GM12878 (cell line): ENCODE measurements around the gene THOC3. TPM values are rescaled to one million over a fixed set of nuclear protein-coding genes. Genes with fewer than 3 reads are reported as not detected.
A peak's percentile ranks its signal among the peaks of the same experiment; 100 is the strongest.
"Not testable (repeated sequence)": the region's sequence is repeated elsewhere in the genome, so short reads cannot be mapped to it uniquely, and the experiment has no call there.

Experiments
- ATAC-seq: fragments of 200-7000 bp; cut with Tn5 transposase; 3 replicates; pipeline ENCODE4 v1.9.1; 2020; ENCODE audit warnings: mild to moderate bottlenecking, moderate library complexity
- BruUV-seq: library from RNA; stranded (reverse); fragments of 400-500 nt; replicated peaks from 2 replicates; lab custom pipeline; 2021; lab: Mats Ljungman, UMichigan
- CTCF ChIA-PET: fragments of 300-600 bp; sonication (Branson Sonifier 250); formaldehyde crosslinking; extraction: SDS; loops from one replicate; lab custom pipeline; 2021; ENCODE audit warnings: inconsistent platforms; lab: Yijun Ruan, JAX
- POLR2A ChIA-PET: fragments of 350-600 bp; formaldehyde crosslinking; extraction: SDS; loops from one replicate; lab custom pipeline; 2021; ENCODE audit warnings: inconsistent platforms; lab: Charles Lee
- RAD21 ChIA-PET: fragments of 300-600 bp; sonication (Branson Sonifier 250); formaldehyde crosslinking; loops from one replicate; lab custom pipeline; 2023; ENCODE audit warnings: antibody characterized with exemption; ENCODE audit not compliant: unreplicated experiment; lab: Charles Lee
- SMC1A ChIA-PET: fragments of 300-600 bp; sonication (Branson Sonifier 250); formaldehyde crosslinking; loops from one replicate; lab custom pipeline; 2023; ENCODE audit not compliant: unreplicated experiment, uncharacterized antibody; lab: Charles Lee
- DNase-seq: peaks from one replicate; pipeline ENCODE4 v3.0.0-alpha.2; 2011; ENCODE audit warnings: low read depth, low spot score
- FAIRE-seq: peaks from 3 replicates; lab custom pipeline; 2011; peaks lifted over from hg19 to GRCh38; lab: Jason Lieb, UNC
- H2AFZ ChIP-seq: 2 replicates; pipeline ENCODE4 v1.6.0; 2011; ENCODE audit warnings: low read depth, low read length, control low read depth; ENCODE audit not compliant: control insufficient read depth
- H3K27ac ChIP-seq: 2 replicates; pipeline ENCODE4 v1.5.1; 2011; ENCODE audit warnings: control low read depth; ENCODE audit not compliant: control insufficient read depth, insufficient read depth
- H3K27me3 ChIP-seq, 2 experiments: replicated peaks in 1 of 2; 2 replicates each; pipeline versions ENCODE4 v1.6.0 to v1.6.1; 2011; ENCODE audit warnings: low read length in 1 of 2; ENCODE audit not compliant: control insufficient read depth in 2 of 2, insufficient read depth in 2 of 2
- H3K36me3 ChIP-seq, 2 experiments: 2 replicates each; pipeline ENCODE4 v1.5.1; 2011; ENCODE audit warnings: low read length in 1 of 2; ENCODE audit not compliant: control insufficient read depth in 2 of 2, insufficient read depth in 2 of 2
- H3K4me1 ChIP-seq: 2 replicates; pipeline ENCODE4 v1.6.1; 2011; ENCODE audit warnings: mild to moderate bottlenecking, low read length, moderate library complexity, mixed read lengths; ENCODE audit not compliant: control insufficient read depth, insufficient read depth
- H3K4me2 ChIP-seq: 2 replicates; pipeline ENCODE4 v1.6.0; 2011; ENCODE audit warnings: control low read depth; ENCODE audit not compliant: control insufficient read depth, insufficient read depth
- H3K4me3 ChIP-seq: fragments of 200-600 bp; sonication (generic); 2 replicates; pipeline ENCODE4 v1.5.1; 2016
- H3K79me2 ChIP-seq: 2 replicates; pipeline ENCODE4 v1.6.0; 2011; ENCODE audit warnings: low read length; ENCODE audit not compliant: control insufficient read depth, insufficient read depth
- H3K9ac ChIP-seq: 2 replicates; pipeline ENCODE4 v1.8.0; 2011; ENCODE audit warnings: low read length, control low read depth, mixed read lengths; ENCODE audit not compliant: control insufficient read depth, insufficient read depth
- H3K9me3 ChIP-seq: replicated peaks from 3 replicates; pipeline ENCODE4 v1.5.1; 2011; ENCODE audit warnings: mild to moderate bottlenecking, low read length; ENCODE audit not compliant: control insufficient read depth, insufficient read depth
- H4K20me1 ChIP-seq: 2 replicates; pipeline ENCODE4 v1.6.0; 2011; ENCODE audit not compliant: control insufficient read depth, insufficient read depth
- WGBS: methylation state at CpG from one replicate; pipeline ENCODE4 v1.1.6; 2016; ENCODE audit warnings: low lambda C conversion rate; ENCODE audit not compliant: insufficient replicate concordance, insufficient coverage; ENCODE audit errors: missing lambda C conversion rate; 5-methylcytosine and 5-hydroxymethylcytosine counted together
- in situ Hi-C: fragments of 300-500 bp; cut with MboI; formaldehyde crosslinking; loops from 9 replicates; pipeline ENCODE4 v1.14.3; 2018; ENCODE audit warnings: mixed read lengths
- intact Hi-C: fragments of 100-400 bp; cut with micrococcal nuclease; formaldehyde crosslinking; loops from one replicate; pipeline ENCODE4 v1.14.2; 2022; ENCODE audit not compliant: unreplicated experiment
- polyA plus RNA-seq, 11 experiments: library from polyadenylated mRNA; depleted of rRNA in 4 of 11; unstranded in 6 of 11; stranded (reverse) in 5 of 11; fragments of >200 nt; fragmentation: Nextera tagmentation in 4 of 11; fragmentation: Illumina TruSeq in 1 of 11; extraction: Ambion mirVana in 4 of 11; extraction: Trizol in 1 of 11; gene quantifications; 1 replicate in 1 of 11; 2 replicates in 10 of 11; pipeline versions ENCODE4 v1.2.1 to v1.2.3, GENCODE V29; 2011 to 2016; ENCODE audit warnings: inconsistent platforms in 2 of 11, missing spikeins in 2 of 11, low read depth in 1 of 11
- total RNA-seq, 4 experiments: library from RNA; depleted of rRNA in 3 of 4; stranded (reverse); fragments of >200 nt in 3 of 4; fragmentation: Illumina TruSeq in 1 of 4; extraction: Trizol in 1 of 4; gene quantifications; 2 replicates each; pipeline versions ENCODE4 v1.2.1 to v1.2.3, GENCODE V29; 2013 to 2021

Gene THOC3
- total and polyA plus RNA-seq, 10 of the 15 experiments (the other 5 are each of a cell fraction or from before 2014, with no cell fraction given), result 40.2 to 195 (median 83.5) TPM

GRCh38 chr5:176006819-176007218, 38.7 kb upstream of the THOC3 start:
- H3K4me3 ChIP-seq, H3K9me3 ChIP-seq, H4K20me1 ChIP-seq, BruUV-seq, POLR2A ChIA-PET, H3K27ac ChIP-seq, H3K27me3 ChIP-seq, ATAC-seq, H3K4me2 ChIP-seq, FAIRE-seq, in situ Hi-C loops, H3K36me3 ChIP-seq, RAD21 ChIA-PET, intact Hi-C loops, H2AFZ ChIP-seq, DNase-seq, H3K79me2 ChIP-seq, SMC1A ChIA-PET, CTCF ChIA-PET, H3K4me1 ChIP-seq, H3K9ac ChIP-seq: not testable (repeated sequence)
- WGBS, result 67% methylated on average over 10 of the region's 13 CpGs

GRCh38 chr5:175997979-175998378, 29.9 kb upstream of the THOC3 start:
- BruUV-seq, H3K79me2 ChIP-seq, SMC1A ChIA-PET, POLR2A ChIA-PET, H3K4me2 ChIP-seq, H3K4me3 ChIP-seq, RAD21 ChIA-PET, CTCF ChIA-PET, H4K20me1 ChIP-seq, in situ Hi-C loops, H3K9me3 ChIP-seq, H3K27me3 ChIP-seq, DNase-seq, ATAC-seq, H3K36me3 ChIP-seq, H2AFZ ChIP-seq, H3K4me1 ChIP-seq, H3K9ac ChIP-seq, H3K27ac ChIP-seq, intact Hi-C loops: not testable (repeated sequence)
- FAIRE-seq, result peak; percentile 86
- 0% methylated on average over 2 of the region's 6 CpGs for WGBS

- not testable (repeated sequence) for ATAC-seq
Measured at GRCh38 chr5:175997495-175997894, 29.4 kb upstream of the THOC3 start.

GRCh38 chr5:175996791-175997190, 28.7 kb upstream of the THOC3 start:
- intact Hi-C loops, H3K4me1 ChIP-seq, SMC1A ChIA-PET, H3K9me3 ChIP-seq, DNase-seq, H3K27ac ChIP-seq, POLR2A ChIA-PET, H3K36me3 ChIP-seq, H3K4me3 ChIP-seq, H4K20me1 ChIP-seq, H3K9ac ChIP-seq, H3K79me2 ChIP-seq, in situ Hi-C loops, RAD21 ChIA-PET, BruUV-seq, CTCF ChIA-PET, FAIRE-seq, H2AFZ ChIP-seq, H3K4me2 ChIP-seq, ATAC-seq, H3K27me3 ChIP-seq: not testable (repeated sequence)
- WGBS, result 0% methylated on average over 1 of the region's 6 CpGs

More at GRCh38 chr5:175997495-175997894, 29.4 kb upstream of the THOC3 start:
- DNase-seq, H3K36me3 ChIP-seq, H3K27ac ChIP-seq, H3K9me3 ChIP-seq, CTCF ChIA-PET, H3K9ac ChIP-seq, FAIRE-seq, H3K27me3 ChIP-seq, H3K4me3 ChIP-seq, H3K4me1 ChIP-seq, SMC1A ChIA-PET, in situ Hi-C loops, H3K4me2 ChIP-seq, H3K79me2 ChIP-seq, H2AFZ ChIP-seq, RAD21 ChIA-PET, BruUV-seq, POLR2A ChIA-PET, H4K20me1 ChIP-seq, intact Hi-C loops: not testable (repeated sequence)
- WGBS, result 0% methylated on average over 1 of the region's 4 CpGs
